ENCODE data around the gene MAP3K14. TPM values are rescaled to one million over a fixed set of nuclear protein-coding genes. Genes with fewer than 3 reads are reported as not detected.

The MAP3K14 gene
- total RNA-seq, 2 donors from 2014 or later: 43.8 to 49.1 TPM

DNA sequence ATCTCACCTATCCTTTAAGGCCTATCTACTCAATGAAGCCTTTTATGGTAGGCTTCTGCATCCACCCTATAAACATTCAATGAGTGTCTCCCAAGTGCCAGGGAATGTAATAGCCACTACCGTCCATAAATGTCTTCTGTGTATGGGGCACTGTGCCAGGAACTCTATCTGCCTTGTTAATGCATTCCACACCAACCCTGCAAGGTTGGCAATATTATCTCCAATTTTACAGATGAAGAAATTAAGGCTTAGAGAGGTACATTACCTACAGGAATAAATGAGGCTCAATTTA is 20.0 kb downstream of the MAP3K14 start:
- ATAC-seq: no peak
- DNase-seq: no peak
- H3K4me3 Mint-ChIP-seq: peak overlapping the region; percentile 28
- H3K4me1 Mint-ChIP-seq: peaks cover 60% of the 10 kb centered on the region
- peaks cover 5% of the 10 kb centered on the region for H3K36me3 Mint-ChIP-seq (ENCODE audit: low read depth)
- no peaks in the 10 kb centered on the region for H3K9me3 ChIP-seq (ENCODE audit: control insufficient read depth, low read length, poor library complexity, severe bottlenecking)
- no peaks in the 10 kb centered on the region for H3K27me3 Mint-ChIP-seq
- H3K27ac Mint-ChIP-seq: peak overlapping the region; percentile 93

DNA sequence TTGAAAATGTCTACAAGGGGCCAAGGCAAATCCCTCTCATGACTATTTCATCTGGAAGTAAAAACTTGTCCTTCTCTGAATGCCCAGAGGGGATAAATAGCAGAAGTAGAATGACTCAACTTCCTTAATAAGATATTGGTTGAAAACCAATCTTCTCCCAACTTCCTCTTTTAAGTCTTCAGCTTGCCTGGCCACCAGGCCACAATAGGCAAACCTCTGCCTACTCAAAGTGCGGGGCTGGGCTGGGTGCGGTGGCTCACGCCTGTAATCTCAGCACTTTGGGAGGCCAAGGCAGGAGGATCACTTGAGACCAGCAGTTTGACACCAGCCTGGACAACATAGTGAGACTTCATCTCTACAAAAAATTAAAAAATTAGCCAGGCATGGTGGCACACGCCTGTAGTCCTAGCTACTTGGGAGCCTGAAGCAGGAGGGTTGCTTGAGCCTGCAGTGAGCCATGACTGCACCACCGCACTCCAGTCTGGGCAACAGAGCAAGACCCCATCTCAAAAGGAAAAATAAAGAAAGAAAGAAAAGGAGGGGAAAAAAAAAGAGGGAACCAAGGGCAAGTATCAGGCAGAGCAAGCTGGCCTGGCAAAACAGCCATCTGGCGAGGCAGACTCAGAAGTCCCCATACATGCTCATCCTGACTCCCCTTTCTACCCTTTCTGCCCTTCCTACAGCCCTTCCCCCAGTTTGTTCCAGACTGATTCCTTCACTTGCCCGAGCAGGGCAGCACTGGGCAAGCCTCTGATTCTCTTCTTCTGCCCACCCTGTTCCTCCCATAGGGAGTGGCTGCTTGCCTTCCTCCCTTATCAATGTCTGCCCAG is 20.6 kb downstream of the MAP3K14 start:
- H3K4me1 Mint-ChIP-seq: peaks cover 62% of the 10 kb centered on the region
- DNase-seq (no peak), ATAC-seq (peak; percentile 65)
- no peaks in the 10 kb centered on the region for H3K9me3 ChIP-seq (ENCODE audit: control insufficient read depth, low read length, poor library complexity, severe bottlenecking)
- peak overlapping the region; percentile 28 for H3K4me3 Mint-ChIP-seq
- no peaks in the 10 kb centered on the region for H3K27me3 Mint-ChIP-seq
- H3K27ac Mint-ChIP-seq: peak overlapping the region; percentile 93
- peaks cover 5% of the 10 kb centered on the region for H3K36me3 Mint-ChIP-seq (ENCODE audit: low read depth)

- H3K27ac Mint-ChIP-seq: peak overlapping the region; percentile 93
- peaks cover 59% of the 10 kb centered on the region for H3K4me1 Mint-ChIP-seq
- no peak overlapping the region for H3K4me3 Mint-ChIP-seq
- ATAC-seq: no peak
- peaks cover 5% of the 10 kb centered on the region for H3K36me3 Mint-ChIP-seq (ENCODE audit: low read depth)
- no peak for DNase-seq
- no peaks in the 10 kb centered on the region for H3K27me3 Mint-ChIP-seq
- H3K9me3 ChIP-seq (ENCODE audit: control insufficient read depth, low read length, poor library complexity, severe bottlenecking): no peaks in the 10 kb centered on the region
These were observed 22.3 kb downstream of the MAP3K14 start for GRCh38 chr17:45294506-45294905.

- Mint-ChIP-seq H3K27ac (peak overlapping the region; percentile 93), H3K36me3 (ENCODE audit: low read depth) (peaks cover 3% of the 10 kb centered on the region), H3K4me1 (peaks cover 52% of the 10 kb centered on the region), H3K27me3 (no peaks in the 10 kb centered on the region), H3K4me3 (peak overlapping the region; percentile 36)
- no peaks in the 10 kb centered on the region for H3K9me3 ChIP-seq (ENCODE audit: control insufficient read depth, low read length, poor library complexity, severe bottlenecking)
- peak; percentile 21 for ATAC-seq
- DNase-seq: no peak
These were observed 23.2 kb downstream of the MAP3K14 start for GRCh38 chr17:45293413-45294211.

DNA sequence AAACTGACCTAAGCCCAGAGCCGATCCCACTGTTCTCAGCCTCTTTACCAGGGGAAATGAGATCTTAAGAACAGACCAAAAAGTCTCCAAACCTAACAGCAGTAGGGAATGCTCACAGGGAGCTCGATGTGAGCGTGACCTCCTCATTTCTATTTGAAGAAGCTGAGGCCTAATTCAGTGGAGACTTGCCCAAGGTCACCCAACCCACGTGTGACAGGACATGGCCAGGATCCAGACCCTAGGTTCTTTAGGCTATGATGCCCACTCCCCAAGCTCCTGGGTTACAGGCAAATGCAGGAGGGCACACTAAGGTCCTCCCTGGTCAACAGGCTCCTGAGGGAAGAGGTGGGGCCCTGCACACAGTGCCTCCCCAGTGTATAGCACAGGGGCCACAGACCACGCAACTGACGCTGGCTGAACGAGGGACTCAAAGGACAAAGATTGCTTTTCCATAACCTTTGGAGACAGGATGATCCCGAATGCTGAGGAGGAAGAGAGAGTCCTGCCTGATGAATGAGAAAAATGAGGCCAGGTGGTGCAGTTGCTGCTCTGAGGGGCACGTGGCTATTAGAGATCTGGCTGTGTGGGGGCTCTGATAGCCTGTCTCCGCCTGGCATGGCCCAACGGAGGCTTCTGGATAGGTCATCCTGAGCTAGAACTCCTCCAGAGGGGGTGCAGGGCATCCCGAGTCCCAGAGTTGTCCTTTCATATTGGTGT is 24.0 kb downstream of the MAP3K14 start:
- peak overlapping the region; percentile 19 for H3K4me3 Mint-ChIP-seq
- peak overlapping the region; percentile 93 for H3K27ac Mint-ChIP-seq
- H3K36me3 Mint-ChIP-seq (ENCODE audit: low read depth): peaks cover 2% of the 10 kb centered on the region
- peaks cover 44% of the 10 kb centered on the region for H3K4me1 Mint-ChIP-seq
- ATAC-seq: no peak
- no peak for DNase-seq
- no peaks in the 10 kb centered on the region for H3K9me3 ChIP-seq (ENCODE audit: control insufficient read depth, low read length, poor library complexity, severe bottlenecking)
- no peaks in the 10 kb centered on the region for H3K27me3 Mint-ChIP-seq

- H3K9me3 ChIP-seq (ENCODE audit: control insufficient read depth, low read length, poor library complexity, severe bottlenecking): no peaks in the 10 kb centered on the region
- Mint-ChIP-seq H3K4me1 (peaks cover 34% of the 10 kb centered on the region), H3K27ac (peak overlapping the region; percentile 93), H3K4me3 (no peak overlapping the region), H3K27me3 (no peaks in the 10 kb centered on the region), H3K36me3 (ENCODE audit: low read depth) (peaks cover 2% of the 10 kb centered on the region)
- ATAC-seq (no peak), DNase-seq (no peak)
These were observed 25.5 kb downstream of the MAP3K14 start for GRCh38 chr17:45291171-45291805.

DNA sequence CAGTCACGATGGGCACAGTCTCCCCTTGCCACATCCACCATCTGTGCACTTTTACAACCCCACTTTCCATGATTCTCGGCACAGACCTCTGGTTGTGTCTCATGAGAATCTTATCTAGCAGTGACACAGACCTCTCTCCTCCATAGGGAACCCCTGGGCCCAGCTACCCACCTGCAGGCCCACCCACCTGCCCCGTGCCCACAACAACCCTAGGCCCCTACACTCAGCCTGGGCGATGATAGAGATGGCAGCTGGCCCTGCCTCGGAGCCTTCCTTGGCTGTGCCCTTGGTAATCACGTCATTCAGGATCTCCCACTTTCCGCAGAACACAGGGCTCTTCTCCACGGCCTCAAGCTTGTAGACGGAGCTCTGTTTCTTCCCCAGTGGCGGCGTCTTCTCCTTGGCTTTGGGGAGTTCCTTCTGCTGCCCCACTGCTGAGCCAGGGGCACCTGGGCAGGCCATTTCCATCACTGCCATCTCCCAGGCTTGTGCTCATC is 26.5 kb downstream of the MAP3K14 start:
- Mint-ChIP-seq H3K27me3 (no peaks in the 10 kb centered on the region), H3K36me3 (ENCODE audit: low read depth) (peaks cover 2% of the 10 kb centered on the region), H3K4me1 (peaks cover 27% of the 10 kb centered on the region), H3K4me3 (no peak overlapping the region), H3K27ac (peak overlapping the region; percentile 47)
- DNase-seq (no peak), ATAC-seq (no peak)
- H3K9me3 ChIP-seq (ENCODE audit: control insufficient read depth, low read length, poor library complexity, severe bottlenecking): no peaks in the 10 kb centered on the region

DNA sequence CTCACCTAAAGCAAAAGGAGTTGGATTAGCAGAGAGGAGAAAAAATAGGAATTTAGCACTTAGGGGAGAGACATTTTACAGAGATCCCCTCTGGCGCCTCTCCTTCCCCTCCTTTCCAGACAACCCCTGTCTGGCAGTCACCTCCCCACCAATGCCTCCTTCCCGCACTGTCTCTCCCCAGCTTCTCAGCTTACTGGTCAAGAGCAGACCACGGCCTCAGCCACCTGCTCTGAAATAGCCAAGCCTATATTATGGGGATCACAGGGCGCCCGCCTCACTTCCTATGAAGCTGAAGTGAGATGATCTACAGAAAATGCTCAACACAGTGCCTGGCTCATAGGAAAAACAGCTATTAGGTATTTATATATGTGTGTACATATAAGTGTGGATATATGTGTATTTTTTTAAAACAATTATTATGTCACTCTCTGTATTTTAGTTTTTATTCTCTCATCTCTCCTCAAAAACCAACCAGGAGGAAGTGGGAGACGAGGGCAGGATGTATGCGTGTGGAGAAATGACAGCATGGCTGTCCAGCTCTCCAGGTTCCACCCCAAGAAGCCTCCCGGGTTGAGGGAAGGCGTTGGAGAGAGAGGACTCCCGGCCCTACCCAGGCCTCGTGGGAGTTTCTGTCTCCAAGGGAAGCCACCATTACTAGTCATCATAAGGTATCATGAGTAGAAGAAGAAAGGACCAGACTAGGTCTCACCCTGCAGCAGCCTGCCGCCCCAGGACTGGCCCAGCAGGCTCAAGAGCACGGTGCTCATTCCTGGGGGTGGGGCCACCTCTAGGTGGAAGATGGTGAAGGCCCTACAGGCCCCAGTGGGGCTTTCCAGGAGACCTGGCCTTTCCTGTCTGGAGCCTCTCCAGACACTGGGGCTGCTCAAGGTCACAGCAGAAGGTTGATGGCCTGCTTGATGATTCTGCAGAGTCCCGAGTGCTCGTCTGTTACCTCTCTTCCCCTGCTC is 27.2 kb downstream of the MAP3K14 start:
- DNase-seq (no peak), ATAC-seq (no peak)
- Mint-ChIP-seq H3K4me1 (peaks cover 30% of the 10 kb centered on the region), H3K27me3 (no peaks in the 10 kb centered on the region), H3K36me3 (ENCODE audit: low read depth) (peaks cover 6% of the 10 kb centered on the region), H3K27ac (peak overlapping the region; percentile 34), H3K4me3 (no peak overlapping the region)
- H3K9me3 ChIP-seq (ENCODE audit: control insufficient read depth, low read length, poor library complexity, severe bottlenecking): no peaks in the 10 kb centered on the region

DNA sequence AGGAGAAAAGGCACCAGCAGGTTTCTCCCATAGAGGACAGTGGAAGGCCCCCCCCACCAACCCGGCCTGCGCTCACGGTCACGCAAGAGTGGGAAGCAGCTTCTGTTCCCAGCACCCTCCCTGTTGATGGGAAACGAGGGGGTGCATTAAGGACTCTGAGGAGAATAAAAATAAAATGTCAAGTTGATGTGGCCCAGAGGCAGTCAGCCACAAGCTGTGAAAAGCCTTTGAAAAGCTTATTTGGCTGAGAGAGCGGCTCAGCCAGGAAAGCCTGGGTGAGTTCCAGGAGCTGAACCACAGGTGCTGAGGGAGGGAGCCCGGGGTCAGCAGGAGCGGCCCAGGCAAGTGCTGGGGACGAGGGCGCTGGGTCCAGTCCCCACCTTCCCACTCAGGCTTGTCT is 28.0 kb downstream of the MAP3K14 start:
- Mint-ChIP-seq H3K27ac (peak overlapping the region; percentile 34), H3K27me3 (no peaks in the 10 kb centered on the region), H3K4me3 (no peak overlapping the region), H3K36me3 (ENCODE audit: low read depth) (peaks cover 6% of the 10 kb centered on the region), H3K4me1 (peaks cover 26% of the 10 kb centered on the region)
- DNase-seq: no peak
- no peaks in the 10 kb centered on the region for H3K9me3 ChIP-seq (ENCODE audit: control insufficient read depth, low read length, poor library complexity, severe bottlenecking)
- ATAC-seq: no peak

DNA sequence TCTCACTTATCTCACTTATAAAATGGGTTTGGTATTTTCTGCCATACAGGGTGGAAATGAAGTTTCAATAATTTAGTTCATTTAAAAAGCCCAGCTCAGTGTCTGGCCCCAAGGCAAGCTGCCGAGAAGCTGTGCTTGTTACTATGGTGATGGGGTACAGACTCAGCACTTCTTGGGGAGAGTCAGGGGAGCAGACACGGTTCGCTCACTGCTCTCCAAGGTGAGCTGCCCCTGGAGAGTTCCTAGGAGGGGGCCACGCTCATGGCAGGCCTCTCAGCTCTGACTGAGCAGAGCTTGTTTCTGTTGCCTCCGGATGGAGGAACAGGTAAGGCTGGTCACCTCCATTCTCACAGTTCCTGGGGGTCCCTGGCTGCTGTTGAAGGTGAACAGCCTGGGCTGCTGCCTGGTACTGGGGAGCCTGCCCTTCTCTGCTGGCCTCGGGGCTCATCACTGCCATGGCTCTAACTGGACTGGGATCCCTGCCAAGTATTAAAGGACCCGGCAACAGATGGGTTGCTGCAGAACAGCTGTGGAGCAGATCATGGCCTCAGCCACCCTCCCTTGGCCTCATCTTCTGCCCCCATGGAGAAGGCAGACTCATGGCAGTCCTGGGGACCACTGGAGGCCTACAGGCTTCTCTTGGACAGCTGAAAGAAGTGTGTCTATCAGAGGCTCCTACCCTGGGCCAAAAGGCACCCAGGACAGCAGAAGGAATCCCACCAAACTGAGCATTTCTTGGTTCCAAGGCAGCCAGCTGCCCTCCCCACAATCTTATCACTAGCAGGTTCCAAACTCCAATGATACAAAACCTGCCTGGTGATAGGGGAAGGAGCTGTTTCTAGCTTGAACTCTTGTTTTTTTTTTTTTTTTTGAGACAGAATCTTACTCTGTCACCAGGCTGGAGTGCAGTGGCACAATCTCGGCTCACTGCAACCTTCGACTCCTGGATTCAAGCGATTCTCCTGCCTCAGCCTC is 29.0 kb downstream of the MAP3K14 start:
- DNase-seq (no peak), ATAC-seq (no peak)
- H3K27ac Mint-ChIP-seq: peak overlapping the region; percentile 87
- H3K9me3 ChIP-seq (ENCODE audit: control insufficient read depth, low read length, poor library complexity, severe bottlenecking): no peaks in the 10 kb centered on the region
- no peaks in the 10 kb centered on the region for H3K27me3 Mint-ChIP-seq
- peaks cover 6% of the 10 kb centered on the region for H3K36me3 Mint-ChIP-seq (ENCODE audit: low read depth)
- peaks cover 21% of the 10 kb centered on the region for H3K4me1 Mint-ChIP-seq
- no peak overlapping the region for H3K4me3 Mint-ChIP-seq

DNA sequence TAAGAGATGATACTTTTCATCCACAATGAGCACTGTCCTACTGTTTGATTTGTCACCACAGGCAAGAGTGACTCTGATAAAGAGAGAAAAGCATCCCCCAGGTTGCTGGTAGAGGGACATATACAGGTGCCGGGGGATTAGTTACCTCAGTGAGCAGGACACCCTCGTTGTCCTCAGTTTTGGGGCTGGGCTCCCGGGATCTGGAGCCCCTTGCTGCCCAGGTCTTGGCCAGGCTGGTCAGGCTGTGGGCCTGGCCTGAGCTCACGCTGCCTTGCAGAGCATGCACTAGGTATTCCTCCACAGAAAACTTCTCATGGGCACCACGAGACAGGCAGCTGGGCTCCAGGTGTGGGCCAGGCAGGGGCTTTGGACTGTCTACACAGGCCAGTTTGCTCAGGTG is 30.5 kb downstream of the MAP3K14 start:
- Mint-ChIP-seq H3K4me1 (peaks cover 14% of the 10 kb centered on the region), H3K36me3 (ENCODE audit: low read depth) (peaks cover 6% of the 10 kb centered on the region), H3K4me3 (no peak overlapping the region), H3K27me3 (no peaks in the 10 kb centered on the region), H3K27ac (no peak overlapping the region)
- H3K9me3 ChIP-seq (ENCODE audit: control insufficient read depth, low read length, poor library complexity, severe bottlenecking): no peaks in the 10 kb centered on the region
- ATAC-seq (no peak), DNase-seq (no peak)
